Measurements from ENCODE around the gene REPS2. TPM values are rescaled to one million over a fixed set of nuclear protein-coding genes. Genes with fewer than 3 reads are reported as not detected.

REPS2 gene
- total and polyA plus RNA-seq, 12 donors, result 0.78 to 15.5 (median 6.3) TPM

DNA sequence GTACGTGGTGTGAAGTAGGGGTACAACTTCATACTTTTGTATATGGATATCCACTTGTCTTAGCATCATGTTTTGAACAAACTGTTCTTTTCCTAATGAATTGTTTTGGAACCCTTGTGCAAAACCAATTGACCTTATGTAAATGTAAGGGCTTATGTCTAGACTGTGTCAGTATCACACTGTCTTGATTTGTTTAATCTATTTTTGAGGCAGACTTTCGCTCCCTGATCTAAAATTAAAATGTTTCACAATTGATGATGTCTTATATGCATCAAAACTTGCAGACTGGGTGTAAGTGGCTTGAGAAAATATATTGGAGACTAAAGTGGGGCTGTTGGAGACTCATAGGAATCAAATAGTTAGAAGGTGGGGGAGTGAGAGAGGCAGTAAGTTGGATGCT, 25.2 kb downstream of the REPS2 start:
- DNase-seq (no peak), ATAC-seq (no peak)
- Histone ChIP-seq H3K9me3 (no peaks in the 10 kb centered on the region), H3K4me1 (no peaks in the 10 kb centered on the region), H3K4me3 (no peak overlapping the region), H3K27ac (no peak overlapping the region), H3K27me3 (peaks cover 0 to 46% (median 0%) of the 10 kb centered on the region in 7 donors), H3K36me3 (no peaks in the 10 kb centered on the region)
- 78 to 80% methylated on average over 2 of the region's 2 CpGs for WGBS, 2 donors
- TF ChIP-seq CTCF (IDR thresholded peaks at IDR 0.05), result no peak
- intact Hi-C loops (cut with DNase I), result no loop called here

DNA sequence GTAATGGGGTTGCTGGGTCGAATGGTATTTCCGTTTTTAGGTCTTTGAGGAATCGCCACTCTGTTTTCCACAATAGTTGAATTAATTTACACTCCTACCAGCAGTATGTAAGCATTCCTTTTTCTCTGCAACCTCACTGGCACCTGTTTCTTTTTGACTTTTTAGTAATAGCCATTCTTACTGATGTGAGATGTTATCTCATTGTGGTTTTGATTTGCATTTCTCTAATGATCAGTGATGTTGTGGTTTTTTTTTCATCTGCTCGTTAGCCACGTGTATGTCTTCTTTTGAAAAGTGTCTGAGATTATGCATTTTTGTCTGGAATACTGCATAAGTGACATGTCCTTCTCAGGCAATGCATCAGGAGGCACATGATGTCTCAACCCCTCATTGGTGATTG, 28.8 kb downstream of the REPS2 start:
- H3K27ac ChIP-seq, result no peak overlapping the region
- no peak for TF ChIP-seq CTCF (IDR thresholded peaks at IDR 0.05)
- intact Hi-C loops (cut with DNase I), result no loop called here
- no peaks in the 10 kb centered on the region for H3K9me3 ChIP-seq
- ATAC-seq (no peak), DNase-seq (no peak)
- peaks cover 0 to 49% (median 0%) of the 10 kb centered on the region in 7 donors for H3K27me3 ChIP-seq
- no peaks in the 10 kb centered on the region for H3K4me1 ChIP-seq
- H3K36me3 ChIP-seq, result no peaks in the 10 kb centered on the region
- no peak overlapping the region for H3K4me3 ChIP-seq
- WGBS, 2 donors, result 81 to 84% methylated on average over 5 of the region's 5 CpGs

- intact Hi-C loops (cut with DNase I), result no loop called here
- Histone ChIP-seq H3K27me3 (peaks cover 0 to 50% (median 0%) of the 10 kb centered on the region in 7 donors), H3K36me3 (no peaks in the 10 kb centered on the region), H3K27ac (no peak overlapping the region), H3K4me3 (no peak overlapping the region), H3K9me3 (peaks cover 0 to 5% (median 0%) of the 10 kb centered on the region in 11 donors), H3K4me1 (no peaks in the 10 kb centered on the region)
- DNase-seq (no peak), ATAC-seq (no peak)
- TF ChIP-seq CTCF (IDR thresholded peaks at IDR 0.05), result no peak
Measured at GRCh38 chrX:16977771-16978170, 31.3 kb downstream of the REPS2 start.

GRCh38 chrX:16978193-16978984, 31.9 kb downstream of the REPS2 start:
- Histone ChIP-seq H3K36me3 (no peaks in the 10 kb centered on the region), H3K27ac (no peak overlapping the region), H3K9me3 (peaks cover 0 to 5% (median 0%) of the 10 kb centered on the region in 11 donors), H3K4me3 (no peak overlapping the region), H3K27me3 (peaks cover 0 to 45% (median 0%) of the 10 kb centered on the region in 7 donors), H3K4me1 (no peaks in the 10 kb centered on the region)
- no peak for DNase-seq
- intact Hi-C loops (cut with DNase I), result no loop called here
- no peak for ATAC-seq
- no peak for TF ChIP-seq CTCF (IDR thresholded peaks at IDR 0.05)
- WGBS, 2 donors, result 78 to 79% methylated on average over 3 of the region's 3 CpGs
